ENCODE results near the gene CCDC91.

DNA sequence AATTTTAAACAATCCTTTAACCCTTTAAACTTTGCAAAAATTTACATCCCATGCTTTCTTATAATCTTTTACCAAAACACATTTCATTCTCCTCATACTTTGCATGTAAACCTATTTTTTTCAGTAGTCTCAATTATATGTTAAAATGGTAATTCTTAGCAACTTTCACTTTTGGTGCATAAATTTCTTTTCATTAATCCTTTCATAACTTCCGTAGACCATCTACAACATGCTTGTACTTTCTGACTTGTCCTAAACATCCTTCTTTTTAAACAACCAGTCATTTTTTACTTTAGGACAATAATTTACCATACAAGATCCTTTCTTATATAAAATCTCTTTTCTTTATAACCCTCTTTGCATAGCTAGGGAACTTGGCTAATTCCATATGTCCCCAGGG is 19.5 kb downstream of the CCDC91 start:
- no peak for TF ChIP-seq JUND (IDR thresholded peaks at IDR 0.05; ENCODE audit: borderline replicate concordance, low read depth, low read length)
- no peak for TF ChIP-seq JUND (tag; IDR thresholded peaks at IDR 0.05; ENCODE audit: borderline replicate concordance, low read depth, low read length)
- no peak for TF ChIP-seq ZNF77 (CRISPR knock-in tag; IDR thresholded peaks at IDR 0.05)
- no peak for TF ChIP-seq DNMT1 (IDR thresholded peaks at IDR 0.05)
- TF ChIP-seq ZBTB7A (IDR thresholded peaks at IDR 0.05; ENCODE audit: borderline replicate concordance, control insufficient read depth, low read depth, low read length), result no peak
- TF ChIP-seq, protein P1, sequence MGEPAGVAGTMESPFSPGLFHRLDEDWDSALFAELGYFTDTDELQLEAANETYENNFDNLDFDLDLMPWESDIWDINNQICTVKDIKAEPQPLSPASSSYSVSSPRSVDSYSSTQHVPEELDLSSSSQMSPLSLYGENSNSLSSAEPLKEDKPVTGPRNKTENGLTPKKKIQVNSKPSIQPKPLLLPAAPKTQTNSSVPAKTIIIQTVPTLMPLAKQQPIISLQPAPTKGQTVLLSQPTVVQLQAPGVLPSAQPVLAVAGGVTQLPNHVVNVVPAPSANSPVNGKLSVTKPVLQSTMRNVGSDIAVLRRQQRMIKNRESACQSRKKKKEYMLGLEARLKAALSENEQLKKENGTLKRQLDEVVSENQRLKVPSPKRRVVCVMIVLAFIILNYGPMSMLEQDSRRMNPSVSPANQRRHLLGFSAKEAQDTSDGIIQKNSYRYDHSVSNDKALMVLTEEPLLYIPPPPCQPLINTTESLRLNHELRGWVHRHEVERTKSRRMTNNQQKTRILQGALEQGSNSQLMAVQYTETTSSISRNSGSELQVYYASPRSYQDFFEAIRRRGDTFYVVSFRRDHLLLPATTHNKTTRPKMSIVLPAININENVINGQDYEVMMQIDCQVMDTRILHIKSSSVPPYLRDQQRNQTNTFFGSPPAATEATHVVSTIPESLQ (CRISPR knock-in tag; IDR thresholded peaks at IDR 0.05), result no peak
- TF ChIP-seq, protein P2, sequence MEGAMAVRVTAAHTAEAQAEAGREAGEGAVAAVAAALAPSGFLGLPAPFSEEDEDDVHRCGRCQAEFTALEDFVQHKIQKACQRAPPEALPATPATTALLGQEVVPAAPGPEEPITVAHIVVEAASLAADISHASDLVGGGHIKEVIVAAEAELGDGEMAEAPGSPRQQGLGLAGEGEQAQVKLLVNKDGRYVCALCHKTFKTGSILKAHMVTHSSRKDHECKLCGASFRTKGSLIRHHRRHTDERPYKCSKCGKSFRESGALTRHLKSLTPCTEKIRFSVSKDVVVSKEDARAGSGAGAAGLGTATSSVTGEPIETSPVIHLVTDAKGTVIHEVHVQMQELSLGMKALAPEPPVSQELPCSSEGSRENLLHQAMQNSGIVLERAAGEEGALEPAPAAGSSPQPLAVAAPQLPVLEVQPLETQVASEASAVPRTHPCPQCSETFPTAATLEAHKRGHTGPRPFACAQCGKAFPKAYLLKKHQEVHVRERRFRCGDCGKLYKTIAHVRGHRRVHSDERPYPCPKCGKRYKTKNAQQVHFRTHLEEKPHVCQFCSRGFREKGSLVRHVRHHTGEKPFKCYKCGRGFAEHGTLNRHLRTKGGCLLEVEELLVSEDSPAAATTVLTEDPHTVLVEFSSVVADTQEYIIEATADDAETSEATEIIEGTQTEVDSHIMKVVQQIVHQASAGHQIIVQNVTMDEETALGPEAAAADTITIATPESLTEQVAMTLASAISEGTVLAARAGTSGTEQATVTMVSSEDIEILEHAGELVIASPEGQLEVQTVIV (CRISPR knock-in tag; IDR thresholded peaks at IDR 0.05; ENCODE audit: borderline replicate concordance), result no peak
- TF ChIP-seq, protein P3, sequence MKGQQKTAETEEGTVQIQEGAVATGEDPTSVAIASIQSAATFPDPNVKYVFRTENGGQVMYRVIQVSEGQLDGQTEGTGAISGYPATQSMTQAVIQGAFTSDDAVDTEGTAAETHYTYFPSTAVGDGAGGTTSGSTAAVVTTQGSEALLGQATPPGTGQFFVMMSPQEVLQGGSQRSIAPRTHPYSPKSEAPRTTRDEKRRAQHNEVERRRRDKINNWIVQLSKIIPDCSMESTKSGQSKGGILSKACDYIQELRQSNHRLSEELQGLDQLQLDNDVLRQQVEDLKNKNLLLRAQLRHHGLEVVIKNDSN (CRISPR knock-in tag; IDR thresholded peaks at IDR 0.05), result no peak
